MCF 10A (cell line): ENCODE measurements around the gene CYSTM1. TPM values are rescaled to one million over a fixed set of nuclear protein-coding genes. Genes with fewer than 3 reads are reported as not detected.

Experiments
- BruUV-seq: library from RNA; stranded (reverse); fragments of 400-500 nt; replicated peaks from 2 replicates; lab custom pipeline; 2021; lab: Mats Ljungman, UMichigan
- CTCF ChIA-PET: fragments of 300-600 bp; sonication (Branson Sonifier 250); formaldehyde crosslinking; extraction: SDS; loops from one replicate; lab custom pipeline; 2021; ENCODE audit warnings: antibody characterized with exemption, inconsistent platforms; lab: Yijun Ruan, JAX
- POLR2A ChIA-PET: fragments of 300-600, 350-650 bp; sonication (Branson Sonifier 250); formaldehyde crosslinking; extraction: SDS; loops from one replicate; lab custom pipeline; 2020; ENCODE audit warnings: antibody characterized with exemption, inconsistent platforms; lab: Yijun Ruan, JAX
- DNase-seq: peaks from one replicate; pipeline ENCODE4 v3.0.0-alpha.2; 2018; ENCODE audit not compliant: unreplicated experiment
- H3K27ac Mint-ChIP-seq: one replicate; pipeline ENCODE4 v1.8.0; 2022; ENCODE audit warnings: mild to moderate bottlenecking, low read depth, mixed read lengths; ENCODE audit not compliant: unreplicated experiment
- H3K27me3 Mint-ChIP-seq: one replicate; pipeline ENCODE4 v1.8.0; 2022; ENCODE audit warnings: mixed read lengths; ENCODE audit not compliant: insufficient read depth, unreplicated experiment
- H3K36me3 Mint-ChIP-seq: one replicate; pipeline ENCODE4 v1.8.0; 2022; ENCODE audit warnings: mild to moderate bottlenecking, moderate library complexity, mixed read lengths; ENCODE audit not compliant: insufficient read depth, unreplicated experiment
- H3K4me1 Mint-ChIP-seq: one replicate; pipeline ENCODE4 v1.8.0; 2022; ENCODE audit warnings: mixed read lengths; ENCODE audit not compliant: insufficient read depth, unreplicated experiment
- H3K4me3 Mint-ChIP-seq: one replicate; pipeline ENCODE4 v1.8.0; 2022; ENCODE audit warnings: mild to moderate bottlenecking, moderate library complexity, mixed read lengths; ENCODE audit not compliant: unreplicated experiment
- H3K9me3 Mint-ChIP-seq: one replicate; pipeline ENCODE4 v1.8.0; 2022; ENCODE audit warnings: mixed read lengths; ENCODE audit not compliant: unreplicated experiment
- CTCF ChIP-seq: fragments of 200-600 bp; IDR thresholded peaks from one replicate; pipeline ENCODE4 v1.8.0; 2022; ENCODE audit warnings: antibody characterized with exemption, mild to moderate bottlenecking; ENCODE audit not compliant: unreplicated experiment
- intact Hi-C: fragments of 100-400 bp; cut with micrococcal nuclease; formaldehyde crosslinking; loops from 2 replicates; pipeline ENCODE4 v1.14.1; 2022
- total RNA-seq: library from RNA; stranded (reverse); gene quantifications from 2 replicates; pipeline ENCODE4 v1.2.3, GENCODE V29; 2022

Gene CYSTM1
- total RNA-seq, 1 experiment from 2014 or later, result 59.4 TPM

GRCh38 chr5:140246378-140247122 lies 71.6 kb downstream of the CYSTM1 start:
- no peak overlapping the region for H3K4me3 Mint-ChIP-seq
- intact Hi-C loops, result loop anchor here (10.0 kb wide), 1 partner anchor 298 kb away; the partner anchor contains the start of gene EIF4EBP3
- no TSS peak for BruUV-seq
- POLR2A ChIA-PET, result interaction anchor here (0.6 to 9.0 kb wide), 11 partner anchors 9 to 157 kb away, joined by 3 to 135 read pairs (median 4); partner anchors contain the start of genes HBEGF and PFDN1
- DNase-seq, result no peak
- CTCF ChIA-PET, result interaction anchor here (0.6 to 42.5 kb wide), 6 partner anchors 11 to 116 kb away, joined by 3 to 1450 read pairs (median 116); partner anchors contain the start of genes HBEGF and SLC4A9
- no peaks in the 10 kb centered on the region for H3K9me3 Mint-ChIP-seq
- no peaks in the 10 kb centered on the region for H3K27me3 Mint-ChIP-seq
- H3K4me1 Mint-ChIP-seq, result peaks cover 34% of the 10 kb centered on the region
- peaks cover 21% of the 10 kb centered on the region for H3K36me3 Mint-ChIP-seq
- no peak for TF ChIP-seq CTCF
- H3K27ac Mint-ChIP-seq, result no peak overlapping the region

- BruUV-seq, result no TSS peak
- H3K4me3 Mint-ChIP-seq, result no peak overlapping the region
- H3K9me3 Mint-ChIP-seq, result no peaks in the 10 kb centered on the region
- POLR2A ChIA-PET, result interaction anchor here (0.6 kb wide), 2 partner anchors 45 to 54 kb away, joined by 3 read pairs; no protein-coding TSS in a partner anchor
- no peak overlapping the region for H3K27ac Mint-ChIP-seq
- no peak for TF ChIP-seq CTCF
- peaks cover 21% of the 10 kb centered on the region for H3K36me3 Mint-ChIP-seq
- DNase-seq, result no peak
- no peaks in the 10 kb centered on the region for H3K27me3 Mint-ChIP-seq
- H3K4me1 Mint-ChIP-seq, result peaks cover 40% of the 10 kb centered on the region
- intact Hi-C loops, result loop anchor here (10.0 kb wide), 1 partner anchor 296 kb away; the partner anchor contains the start of gene EIF4EBP3
- CTCF ChIA-PET, result interaction anchor here (1.5 to 42.5 kb wide), 4 partner anchors 9 to 115 kb away, joined by 3 to 1450 read pairs (median 244); partner anchors contain the start of genes HBEGF and SLC4A9
These were observed 73.4 kb downstream of the CYSTM1 start for GRCh38 chr5:140248414-140248813.

GRCh38 chr5:140249536-140249935 lies 74.5 kb downstream of the CYSTM1 start:
- intact Hi-C loops, result loop anchor here (10.0 kb wide), 1 partner anchor 295 kb away; the partner anchor contains the start of gene EIF4EBP3
- H3K27me3 Mint-ChIP-seq, result no peaks in the 10 kb centered on the region
- no peak overlapping the region for H3K4me3 Mint-ChIP-seq
- peaks cover 16% of the 10 kb centered on the region for H3K36me3 Mint-ChIP-seq
- POLR2A ChIA-PET, result interaction anchor here (0.7 kb wide), 1 partner anchor 689 kb away, joined by 3 read pairs; no protein-coding TSS in a partner anchor
- no TSS peak for BruUV-seq
- TF ChIP-seq CTCF, result no peak
- no peaks in the 10 kb centered on the region for H3K9me3 Mint-ChIP-seq
- no peak for DNase-seq
- no peak overlapping the region for H3K27ac Mint-ChIP-seq
- H3K4me1 Mint-ChIP-seq, result peaks cover 36% of the 10 kb centered on the region
- CTCF ChIA-PET, result interaction anchor here (0.6 to 42.5 kb wide), 8 partner anchors 8 to 157 kb away, joined by 3 to 1450 read pairs (median 4); partner anchors contain the start of genes HBEGF and SLC4A9

- peaks cover 10% of the 10 kb centered on the region for H3K36me3 Mint-ChIP-seq
- H3K27me3 Mint-ChIP-seq, result no peaks in the 10 kb centered on the region
- no peak overlapping the region for H3K4me3 Mint-ChIP-seq
- intact Hi-C loops, result no loop called here
- peaks cover 31% of the 10 kb centered on the region for H3K4me1 Mint-ChIP-seq
- no peak overlapping the region for H3K27ac Mint-ChIP-seq
- POLR2A ChIA-PET, result no interaction called here
- DNase-seq, result no peak
- BruUV-seq, result no TSS peak
- TF ChIP-seq CTCF, result no peak
- CTCF ChIA-PET, result interaction anchor here (0.6 to 42.5 kb wide), 3 partner anchors 10 to 133 kb away, joined by 4 to 1450 read pairs (median 6); partner anchors contain the start of gene HBEGF
- no peaks in the 10 kb centered on the region for H3K9me3 Mint-ChIP-seq
These were observed 75.4 kb downstream of the CYSTM1 start for GRCh38 chr5:140250386-140250785.
